NCI-H345 treated with DMSO at 0.1 percent for 48 hours (cell line): ENCODE results near the gene ZFAND3.
"Not testable (repeated sequence)": the region's sequence is repeated elsewhere in the genome, so short reads cannot be mapped to it uniquely, and the experiment has no call there.

ENCODE experiments used
- DNase-seq: peaks from one replicate; lab custom pipeline; 2025; ENCODE audit not compliant: unreplicated experiment; lab: John Stamatoyannopoulos, UW

The ZFAND3 gene

GRCh38 chr6:38033442-38033982 is 214.0 kb downstream of the ZFAND3 start:
- no peak for DNase-seq

- DNase-seq = no peak
Measured at GRCh38 chr6:38034274-38034914, 214.9 kb downstream of the ZFAND3 start.

GRCh38 chr6:38035478-38035877 is 216.0 kb downstream of the ZFAND3 start:
- DNase-seq = no peak

- no peak for DNase-seq
Measured at GRCh38 chr6:38039502-38039901, 220.0 kb downstream of the ZFAND3 start.

GRCh38 chr6:38040254-38040653 is 220.7 kb downstream of the ZFAND3 start:
- DNase-seq = no peak

- DNase-seq = no peak
Measured at GRCh38 chr6:38043259-38043753, 223.8 kb downstream of the ZFAND3 start.

GRCh38 chr6:38045701-38046305 is 226.3 kb downstream of the ZFAND3 start:
- DNase-seq = no peak

GRCh38 chr6:38047562-38047961 is 228.0 kb downstream of the ZFAND3 start:
- no peak for DNase-seq

GRCh38 chr6:38049861-38050397 is 230.4 kb downstream of the ZFAND3 start:
- DNase-seq = not testable (repeated sequence)

GRCh38 chr6:38051819-38052434 is 232.4 kb downstream of the ZFAND3 start:
- DNase-seq = no peak

GRCh38 chr6:38054527-38055202 is 235.1 kb downstream of the ZFAND3 start:
- DNase-seq = no peak

GRCh38 chr6:38055203-38055589 is 235.7 kb downstream of the ZFAND3 start:
- no peak for DNase-seq

- no peak for DNase-seq
Measured at GRCh38 chr6:38056361-38056760, 236.8 kb downstream of the ZFAND3 start.

- DNase-seq = no peak
Measured at GRCh38 chr6:38057994-38058393, 238.5 kb downstream of the ZFAND3 start.

GRCh38 chr6:38062066-38062465 is 242.5 kb downstream of the ZFAND3 start:
- no peak for DNase-seq

- DNase-seq = no peak
Measured at GRCh38 chr6:38063973-38064372, 244.4 kb downstream of the ZFAND3 start.

- no peak for DNase-seq
Measured at GRCh38 chr6:38064431-38064830, 244.9 kb downstream of the ZFAND3 start.

GRCh38 chr6:38065734-38066305 is 246.3 kb downstream of the ZFAND3 start:
- DNase-seq = no peak

GRCh38 chr6:38067263-38067980 is 247.9 kb downstream of the ZFAND3 start:
- DNase-seq = no peak

- no peak for DNase-seq
Measured at GRCh38 chr6:38068854-38069590, 249.5 kb downstream of the ZFAND3 start.
